Limb (tissue), 2 donors: ENCODE results near the gene PTTG1IP.

Source experiments
- DNase-seq, 2 donors: peaks; one replicate each; pipeline ENCODE4 v3.0.0-alpha.2; 2016; ENCODE audit errors: extremely low spot score in 2 of 2

PTTG1IP gene

DNA sequence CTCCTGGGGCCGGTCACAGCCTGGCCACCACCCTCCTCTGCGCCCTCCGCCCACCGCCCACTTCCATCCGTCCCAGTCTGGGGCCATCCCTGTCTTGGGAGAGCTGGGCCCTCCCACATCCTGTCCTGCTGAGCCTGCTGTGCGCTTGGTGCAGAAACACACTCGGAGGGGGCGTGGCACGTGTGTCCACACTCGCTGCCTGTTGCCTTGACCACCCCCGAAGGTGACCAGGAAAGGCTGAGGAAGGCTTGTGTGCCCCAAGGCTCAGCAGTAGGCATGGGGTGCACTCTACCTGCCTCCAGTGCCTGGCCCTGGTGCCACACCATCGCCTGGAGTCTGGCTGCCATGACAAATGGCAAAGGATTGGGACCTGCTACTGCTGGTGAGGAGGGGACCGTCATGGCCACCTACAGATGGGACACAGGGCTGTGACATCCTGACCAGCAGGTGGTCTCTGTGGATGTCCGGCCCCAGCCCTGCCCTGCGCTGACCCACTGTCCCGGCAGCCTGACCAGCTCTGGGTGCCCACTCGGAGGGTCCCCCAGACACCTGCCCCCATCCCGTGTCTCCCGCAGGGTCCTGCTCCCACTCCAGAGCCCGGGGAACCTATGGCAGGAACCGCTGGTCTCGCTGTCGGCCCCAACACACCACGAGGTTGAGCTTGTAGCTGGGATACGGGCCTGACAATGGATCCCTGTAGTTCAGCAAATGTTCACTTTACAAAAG lies 23.2 kb upstream of the PTTG1IP start:
- DNase-seq, result no peak

GRCh38 chr21:44895859-44896258 lies 22.4 kb upstream of the PTTG1IP start:
- no peak for DNase-seq

DNA sequence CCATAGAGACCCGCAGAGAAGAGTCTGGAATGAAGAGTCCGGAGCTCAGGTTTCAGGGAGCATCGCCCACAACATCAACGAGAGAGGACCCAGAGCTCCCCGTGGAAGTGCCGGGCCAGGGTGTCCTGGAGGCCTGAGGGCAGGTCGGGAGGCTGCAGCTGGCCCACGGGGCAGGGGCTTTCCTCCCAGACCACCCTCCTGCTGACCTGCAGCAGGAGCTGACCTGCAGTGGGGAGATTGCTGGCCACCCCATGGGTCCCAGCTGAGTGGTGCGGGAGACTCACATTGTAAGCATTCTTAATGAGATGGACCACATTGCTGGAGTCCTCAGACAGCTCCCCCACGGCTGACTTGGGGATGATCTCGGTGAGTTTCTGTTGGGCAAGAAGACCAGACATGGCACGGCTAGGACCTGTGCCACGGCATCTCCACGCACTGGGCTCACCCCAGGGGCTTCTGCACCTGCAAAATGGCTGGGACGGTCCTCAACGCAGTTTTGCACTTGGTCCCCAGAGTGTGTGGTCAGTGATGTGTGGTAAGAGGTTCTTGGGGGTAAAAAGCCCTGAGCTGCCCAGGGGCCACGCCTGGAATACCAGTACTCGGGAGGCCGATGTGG lies 21.3 kb upstream of the PTTG1IP start:
- no peak for DNase-seq

DNA sequence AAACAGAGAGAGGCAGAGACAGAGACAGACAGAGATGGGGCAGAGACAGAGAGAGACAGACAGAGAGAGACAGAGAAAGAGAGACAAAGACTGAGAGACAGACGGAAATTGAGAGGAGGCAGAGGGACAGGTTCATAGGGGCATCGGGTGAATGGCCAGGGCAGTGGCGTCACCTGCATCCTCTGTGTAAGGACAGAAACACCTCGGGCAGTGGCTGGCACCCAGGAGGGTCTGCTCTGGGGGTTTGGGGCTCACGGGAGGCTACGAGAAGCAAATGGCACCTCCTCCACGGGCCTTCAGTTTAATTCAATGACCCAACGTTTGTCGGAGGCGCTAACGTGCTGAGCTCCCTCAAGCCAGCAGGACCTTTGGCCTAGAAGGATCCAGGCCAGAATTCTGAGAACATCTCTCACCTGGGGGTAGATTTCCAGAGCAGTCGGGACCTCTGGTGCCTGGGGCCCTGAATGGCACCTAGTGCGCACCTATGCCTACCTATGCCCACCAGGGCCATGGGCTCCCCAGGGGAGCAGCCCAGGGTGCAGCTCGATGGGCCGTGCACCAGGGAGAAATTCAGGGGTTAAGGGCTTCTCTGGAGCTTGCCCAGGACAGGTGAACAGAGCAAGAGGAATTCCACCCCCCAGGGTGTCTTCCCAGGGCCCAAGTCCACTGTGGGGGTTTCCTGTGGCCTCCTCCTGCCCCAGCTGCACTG lies 20.6 kb upstream of the PTTG1IP start:
- DNase-seq, result no peak

- no peak for DNase-seq
Measured at GRCh38 chr21:44893278-44893556, 19.7 kb upstream of the PTTG1IP start.

DNA sequence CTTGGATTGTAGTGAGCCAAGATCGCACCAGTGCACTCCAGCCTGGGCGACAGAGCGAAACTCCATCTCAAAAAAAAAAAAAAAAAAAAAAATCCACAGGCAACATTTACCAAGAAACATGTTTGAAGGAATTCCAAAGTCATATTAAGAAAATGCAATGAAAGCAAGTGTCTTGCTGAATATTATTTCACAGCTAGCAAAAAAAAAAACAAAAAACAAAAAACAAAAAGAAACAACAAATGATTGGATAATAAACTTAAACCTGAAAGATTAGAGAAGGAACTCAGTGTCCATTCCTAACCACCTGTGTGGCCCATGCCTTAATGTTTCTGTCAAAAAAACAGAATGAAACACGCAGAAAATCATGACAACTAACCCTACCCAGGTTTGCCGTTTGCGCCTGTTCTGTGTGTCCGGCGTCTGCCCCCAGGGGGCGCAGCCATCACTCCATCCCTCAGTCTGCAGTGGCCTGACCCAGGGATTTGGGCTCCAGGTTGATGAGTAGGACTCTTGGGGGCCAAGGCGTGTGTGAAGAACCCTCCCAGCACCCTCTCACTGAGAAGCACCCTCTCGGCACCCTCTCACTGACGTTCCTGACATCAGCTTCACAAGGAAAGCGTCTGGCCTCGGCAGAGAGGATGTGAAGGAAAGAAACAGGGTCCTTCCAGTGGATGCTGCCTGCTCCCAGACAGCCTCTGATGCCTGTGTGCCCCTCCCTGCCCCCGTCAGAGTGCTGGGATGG lies 19.2 kb upstream of the PTTG1IP start:
- peak in 1 of 2 donors; percentile 70 for DNase-seq

DNA sequence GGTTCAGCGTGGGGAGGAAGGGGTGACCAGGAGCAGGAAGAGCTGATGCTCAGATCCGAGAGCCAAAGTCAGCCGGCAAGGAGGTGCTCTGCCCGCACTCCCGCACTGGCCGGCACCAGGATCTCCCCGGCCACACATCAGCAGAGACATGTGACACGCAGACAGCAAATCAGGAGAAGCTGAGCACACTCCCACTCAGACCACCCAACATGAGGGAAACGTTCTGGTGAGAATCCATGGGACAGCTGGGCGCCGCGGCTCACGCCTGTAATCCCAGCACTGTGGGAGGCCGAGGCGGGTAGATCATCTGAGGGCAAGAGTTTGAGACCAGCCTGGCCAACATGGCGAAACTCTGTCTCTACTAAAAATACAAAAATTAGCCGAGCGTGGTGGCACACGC lies 18.6 kb upstream of the PTTG1IP start:
- no peak for DNase-seq

DNA sequence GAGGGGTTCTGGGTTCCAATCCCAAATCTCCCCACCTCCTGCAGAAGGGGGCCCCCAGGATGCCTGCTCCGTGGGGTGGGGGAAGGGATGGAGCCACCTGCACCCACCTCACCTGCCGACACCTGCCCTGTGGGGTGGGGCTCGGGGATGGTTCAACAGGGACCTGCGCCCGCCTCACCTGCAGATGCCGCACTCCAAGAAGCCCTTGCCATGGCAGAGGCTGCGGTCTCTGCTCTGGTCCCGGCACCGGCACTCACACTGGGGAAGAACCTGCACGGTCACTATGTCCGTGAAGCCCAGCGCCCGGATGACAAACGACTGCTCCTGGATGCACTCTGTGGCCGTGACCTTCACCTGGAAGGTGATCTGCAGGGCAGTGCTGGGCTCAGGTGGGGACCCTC lies 18.1 kb upstream of the PTTG1IP start:
- DNase-seq, result no peak

DNA sequence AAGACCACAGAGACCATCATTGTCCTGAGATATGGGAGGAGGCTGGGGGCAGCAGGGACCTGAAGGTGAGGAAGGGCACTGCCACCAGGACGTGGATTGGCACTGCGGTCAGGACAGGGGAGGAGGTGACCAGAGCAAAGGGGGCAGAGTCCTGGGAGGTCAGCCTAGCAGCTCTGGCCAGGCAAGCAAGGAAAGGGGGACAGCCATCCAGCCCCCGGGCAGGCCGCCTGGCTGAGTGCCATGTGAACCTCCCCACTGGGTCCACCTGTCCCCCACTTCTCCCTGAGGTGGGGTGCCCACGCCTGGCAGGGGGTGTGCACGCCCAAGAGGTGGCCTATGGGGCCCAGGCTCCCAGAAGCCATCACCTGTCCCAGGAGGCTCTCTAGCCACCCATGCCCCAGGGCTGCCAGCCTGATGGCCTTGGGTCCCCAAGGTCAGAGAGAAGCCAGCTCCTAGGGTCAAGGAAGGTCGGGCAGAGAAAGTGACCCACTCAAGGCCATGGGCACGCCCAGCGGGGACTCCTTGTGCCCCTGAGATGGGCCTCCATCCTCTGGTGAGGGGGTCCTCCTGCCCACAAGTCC lies 17.6 kb upstream of the PTTG1IP start:
- no peak for DNase-seq

DNA sequence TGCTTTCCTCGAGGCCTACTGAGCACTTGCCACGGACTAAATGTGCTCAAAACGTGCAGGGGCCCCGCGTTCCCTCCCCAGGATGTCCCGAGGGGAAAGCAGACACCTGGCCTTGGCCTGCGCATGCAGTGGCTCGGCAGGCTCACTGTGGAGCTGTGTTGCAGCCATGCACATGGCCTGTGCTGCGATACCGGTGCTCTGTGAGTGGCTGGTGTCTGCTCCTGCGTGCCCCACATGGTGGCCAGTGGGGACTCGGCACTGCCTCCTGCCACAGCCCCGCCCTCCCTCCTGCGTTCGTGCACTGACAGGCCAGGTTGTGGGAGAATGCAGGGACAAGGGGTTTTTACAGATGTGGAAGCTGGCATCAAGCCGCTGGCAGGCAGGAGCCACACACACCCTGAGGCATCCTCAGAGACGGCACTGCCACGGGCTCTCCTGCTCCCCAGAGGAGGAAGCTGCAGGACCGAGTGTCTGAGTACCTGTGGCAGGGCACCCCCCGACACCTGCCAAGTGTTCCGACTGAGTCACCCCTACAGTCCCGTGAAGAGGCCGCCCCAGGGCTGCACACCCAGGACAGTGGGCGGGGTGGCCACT lies 16.9 kb upstream of the PTTG1IP start:
- no peak for DNase-seq

DNA sequence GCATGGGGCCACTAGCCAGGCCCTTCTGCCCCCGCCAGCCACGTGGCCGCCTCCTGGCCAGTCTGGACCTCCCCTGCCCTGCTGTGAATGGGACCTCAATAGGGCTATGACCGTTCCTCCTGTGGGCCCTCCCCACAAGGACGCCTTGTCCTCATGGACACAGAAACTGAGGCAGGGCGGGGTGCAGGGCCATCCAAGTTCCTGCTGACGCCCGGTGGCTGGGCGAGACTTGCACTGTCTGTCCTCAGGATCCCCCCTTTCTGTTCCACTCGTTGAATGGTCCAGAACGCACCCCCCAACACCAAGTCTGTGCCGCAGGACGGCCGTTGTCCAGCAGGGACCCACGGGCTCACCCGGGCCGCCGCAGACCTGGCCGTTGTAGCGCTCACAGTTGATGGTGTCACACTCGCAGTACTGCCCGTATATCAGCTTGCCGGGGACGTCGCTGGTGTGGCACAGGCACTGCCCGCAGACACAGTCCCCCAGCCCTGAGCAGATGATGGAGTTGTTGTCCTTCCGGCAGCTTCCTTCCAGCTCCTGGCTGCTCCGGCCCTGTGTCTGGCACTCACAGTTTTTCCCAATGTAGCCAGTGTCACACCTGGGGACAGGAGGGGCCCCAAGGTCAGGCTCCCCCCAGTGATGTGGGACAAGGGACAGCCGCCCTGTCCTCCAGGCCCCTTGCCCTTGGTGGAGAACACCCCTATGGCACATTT lies 16.3 kb upstream of the PTTG1IP start:
- no peak for DNase-seq

GRCh38 chr21:44888581-44889550 lies 15.4 kb upstream of the PTTG1IP start:
- DNase-seq, result no peak

DNA sequence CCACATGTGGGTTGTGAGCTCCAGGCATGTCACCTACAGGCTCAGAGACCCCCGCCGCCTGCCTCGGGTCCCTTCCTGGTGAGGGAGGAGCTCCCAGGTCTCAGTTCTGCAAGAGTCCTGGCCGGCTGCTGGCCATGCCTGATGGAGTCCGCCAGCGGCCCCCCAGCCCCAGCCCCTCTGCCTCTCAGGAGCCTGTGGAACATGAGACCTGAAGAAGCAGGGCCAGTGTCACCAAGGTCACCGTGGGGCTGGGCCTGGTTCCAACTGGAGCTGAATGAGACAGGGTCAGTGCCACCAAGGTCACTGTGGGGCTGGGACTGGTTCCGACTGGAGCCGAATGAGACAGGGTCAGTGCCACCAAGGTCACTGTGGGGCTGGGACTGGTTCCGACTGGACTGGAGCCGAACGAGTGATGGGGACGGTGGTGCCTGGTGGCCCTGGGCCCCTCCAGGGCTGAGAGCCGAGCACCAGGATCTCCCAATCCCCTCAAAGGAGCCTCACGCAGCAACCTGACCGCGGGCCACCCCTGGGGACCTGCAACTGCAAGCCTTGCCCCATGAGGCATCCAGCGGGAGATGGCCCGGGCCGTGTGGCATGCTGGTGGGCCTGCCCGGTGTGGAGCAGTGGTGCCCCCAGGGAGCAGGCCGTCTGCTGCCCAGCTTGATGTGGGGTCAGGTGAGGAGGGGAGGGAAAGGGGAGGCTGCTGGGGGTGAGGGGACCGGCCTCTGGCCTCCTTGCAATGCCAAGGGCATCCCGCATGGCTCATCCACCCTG lies 14.5 kb upstream of the PTTG1IP start:
- DNase-seq, result no peak

DNA sequence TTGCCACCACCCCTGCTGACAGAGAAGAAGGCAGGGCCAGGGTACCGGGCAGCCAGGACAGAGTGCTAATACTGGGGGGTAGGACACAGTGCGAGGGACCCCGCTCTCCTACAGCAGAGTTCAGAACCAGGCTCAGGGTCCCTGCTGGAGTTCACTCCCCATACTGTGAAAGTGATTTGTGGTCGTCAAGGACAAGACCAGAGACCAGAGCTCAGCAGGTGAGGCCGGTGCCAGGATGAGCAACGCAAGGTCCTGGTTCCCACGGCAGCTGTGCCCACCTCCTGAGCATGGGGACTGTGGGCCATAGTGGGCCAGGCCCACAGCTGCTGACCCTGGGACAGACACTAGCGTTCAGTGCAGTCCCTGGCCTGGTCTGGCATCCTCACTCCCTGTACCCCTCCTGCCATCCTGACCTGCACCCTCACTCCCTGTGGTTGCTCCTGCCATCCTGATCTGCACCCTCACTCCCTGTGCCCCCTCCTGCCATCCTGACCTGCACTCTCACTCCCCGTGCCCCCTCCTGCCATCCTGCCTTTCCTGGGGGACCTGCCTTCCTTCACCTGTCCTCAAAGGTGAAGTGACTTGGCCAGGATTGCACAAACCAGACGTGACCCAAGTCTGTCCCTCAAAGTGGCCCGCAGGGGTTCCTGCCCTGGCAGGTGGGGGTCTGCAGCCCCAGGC lies 13.8 kb upstream of the PTTG1IP start:
- no peak for DNase-seq

- DNase-seq, result no peak
Measured at GRCh38 chr21:44886113-44887075, 12.9 kb upstream of the PTTG1IP start.

GRCh38 chr21:44885615-44886014 lies 12.1 kb upstream of the PTTG1IP start:
- no peak for DNase-seq

DNA sequence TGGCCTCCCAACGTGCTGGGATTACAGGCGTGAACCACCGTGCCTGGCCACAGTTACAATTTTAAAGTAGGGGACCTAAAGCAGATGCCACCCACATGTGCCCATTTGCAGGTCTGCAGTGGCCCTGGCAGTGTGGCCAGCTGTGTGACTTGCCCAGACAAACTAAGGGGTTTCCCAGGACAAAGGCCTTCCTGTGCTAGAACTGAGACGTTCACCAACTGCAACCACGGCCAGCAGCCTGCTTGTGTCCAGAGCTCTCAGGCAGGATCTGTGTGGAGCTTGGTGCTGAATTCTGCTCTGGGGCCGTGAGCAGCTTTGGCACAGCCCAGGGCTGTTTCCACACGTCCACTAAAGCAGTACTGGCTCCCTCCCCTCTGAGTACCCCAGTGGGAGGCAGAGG lies 10.6 kb upstream of the PTTG1IP start:
- DNase-seq, result no peak
